Measurements from ENCODE around the gene CDHR1.

- TF ChIP-seq CTCF (conservative IDR thresholded peaks at IDR 0.05 in 1 of 2, IDR thresholded peaks at IDR 0.05 in 1 of 2; ENCODE audit: low read depth in 1 of 2, low read length in 2 of 2) (no peak), EZH2 (IDR thresholded peaks at IDR 0.05; ENCODE audit: low read length, missing control alignments) (no peak)
Measured at GRCh38 chr10:84236807-84237198, 42.5 kb downstream of the CDHR1 start.
